ENCODE data around the gene CXCL1. TPM values are rescaled to one million over a fixed set of nuclear protein-coding genes. Genes with fewer than 3 reads are reported as not detected.
"Not testable (repeated sequence)": the region's sequence is repeated elsewhere in the genome, so short reads cannot be mapped to it uniquely, and the experiment has no call there.

The CXCL1 gene
- total RNA-seq, 2 experiments from 2014 or later, result not detected

DNA sequence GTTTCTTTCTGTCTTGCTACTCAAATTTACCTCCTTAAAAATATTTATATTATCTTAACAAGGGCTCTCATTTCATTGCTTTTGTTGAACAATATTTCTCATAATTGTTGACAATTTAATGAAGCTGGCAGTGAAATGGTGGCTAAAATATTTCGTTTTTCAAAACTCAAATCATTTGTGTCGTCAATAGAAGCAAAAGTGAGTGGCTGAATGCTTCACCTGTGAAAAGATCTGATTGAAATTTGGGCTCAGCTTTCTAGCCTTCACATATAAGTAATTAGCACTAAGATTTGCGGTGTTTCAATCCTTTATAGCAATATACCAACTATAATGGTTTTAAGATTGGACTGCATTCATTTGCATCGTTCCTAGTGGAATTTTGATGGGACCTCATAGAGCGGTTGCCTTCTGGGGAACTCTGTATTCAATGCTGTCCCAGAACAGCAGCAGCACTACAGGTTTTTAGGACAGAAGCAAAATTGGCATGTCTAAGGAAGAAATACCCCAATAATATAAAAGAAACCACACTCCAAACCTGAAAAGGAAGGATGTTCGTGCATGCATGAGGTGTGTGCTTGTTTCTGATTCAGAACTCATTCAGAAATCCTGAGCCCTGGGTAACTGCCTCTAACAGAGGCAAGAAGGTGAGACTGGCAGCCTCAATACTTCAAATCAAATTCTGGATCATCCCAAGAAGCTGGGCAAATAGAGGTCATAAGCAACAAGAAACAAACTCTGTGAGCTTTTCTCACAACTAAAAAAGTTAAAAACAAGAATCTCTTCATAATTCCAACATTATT is 2.5 kb downstream of the CXCL1 start:
- CTCF ChIA-PET, result no interaction called here
- POLR2A ChIA-PET, result no interaction called here

- CTCF ChIA-PET, result no interaction called here
Measured at GRCh38 chr4:73872316-73873108, 3.3 kb downstream of the CXCL1 start.

DNA sequence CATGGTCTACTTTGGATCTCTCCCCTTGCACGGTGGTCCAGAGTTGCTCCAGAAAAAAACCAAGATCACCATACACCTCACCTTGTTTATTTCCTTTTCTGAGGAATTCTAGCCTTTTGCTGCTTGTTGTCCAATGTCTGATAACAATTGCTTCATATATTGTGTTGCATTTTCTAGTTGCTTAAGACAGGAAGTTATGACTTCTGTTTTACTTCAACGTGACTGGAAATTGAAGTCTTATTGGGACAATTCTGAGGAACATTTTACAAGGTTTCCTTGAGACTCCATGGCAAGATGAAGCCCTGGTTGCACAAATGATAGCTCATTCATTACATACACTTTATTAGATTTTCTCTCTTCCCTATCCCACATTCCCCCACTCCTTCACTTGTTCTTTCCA is 5.2 kb downstream of the CXCL1 start:
- POLR2A ChIA-PET, result no interaction called here
- CTCF ChIA-PET, result no interaction called here

More at GRCh38 chr4:73872316-73873108, 3.3 kb downstream of the CXCL1 start:
- POLR2A ChIA-PET, result no interaction called here

GRCh38 chr4:73875401-73875800 is 6.2 kb downstream of the CXCL1 start:
- POLR2A ChIA-PET, result no interaction called here
- CTCF ChIA-PET, result no interaction called here

DNA sequence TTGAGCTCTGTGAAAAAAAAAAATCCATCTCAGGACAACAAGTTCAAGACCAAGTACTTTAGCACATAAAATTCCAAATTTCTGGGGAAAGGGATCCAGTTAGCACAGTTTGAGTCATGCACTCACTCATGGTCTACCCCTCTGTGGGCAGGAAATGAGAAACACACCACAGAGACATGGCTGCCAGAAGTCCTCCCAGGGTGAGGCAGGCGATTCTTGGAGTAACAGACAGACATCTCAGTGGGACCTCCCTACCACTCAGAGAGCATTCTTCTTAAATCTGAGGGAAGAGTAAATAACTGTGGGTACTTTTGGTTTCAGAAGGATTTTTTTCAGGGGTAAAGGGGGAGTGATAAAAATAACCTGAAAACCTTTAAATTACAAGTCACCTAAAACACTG is 14.1 kb downstream of the CXCL1 start:
- CTCF ChIA-PET, result no interaction called here
- POLR2A ChIA-PET, result no interaction called here

- CTCF ChIA-PET, result no interaction called here
- POLR2A ChIA-PET, result no interaction called here
Measured at GRCh38 chr4:73885574-73886267, 16.5 kb downstream of the CXCL1 start.

DNA sequence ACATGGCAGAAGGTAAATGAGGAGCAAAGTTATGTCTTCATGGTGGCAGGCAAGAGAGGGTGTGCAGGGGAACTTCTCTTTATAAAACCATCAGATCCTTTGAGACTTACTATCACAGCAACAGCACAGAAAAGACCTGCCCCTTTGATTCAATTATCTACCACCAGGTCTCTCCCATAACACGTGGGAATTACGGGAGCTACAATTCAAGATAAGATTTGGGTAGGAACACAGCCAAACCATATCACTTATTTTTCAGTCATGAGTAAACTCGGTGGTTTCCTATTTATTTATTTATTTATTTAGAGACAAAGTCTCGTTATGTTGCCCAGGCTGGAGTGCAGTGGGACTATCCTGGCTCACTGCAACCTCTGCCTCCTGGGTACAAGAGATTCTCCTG is 22.1 kb downstream of the CXCL1 start:
- CTCF ChIA-PET, result no interaction called here
- POLR2A ChIA-PET, result no interaction called here

DNA sequence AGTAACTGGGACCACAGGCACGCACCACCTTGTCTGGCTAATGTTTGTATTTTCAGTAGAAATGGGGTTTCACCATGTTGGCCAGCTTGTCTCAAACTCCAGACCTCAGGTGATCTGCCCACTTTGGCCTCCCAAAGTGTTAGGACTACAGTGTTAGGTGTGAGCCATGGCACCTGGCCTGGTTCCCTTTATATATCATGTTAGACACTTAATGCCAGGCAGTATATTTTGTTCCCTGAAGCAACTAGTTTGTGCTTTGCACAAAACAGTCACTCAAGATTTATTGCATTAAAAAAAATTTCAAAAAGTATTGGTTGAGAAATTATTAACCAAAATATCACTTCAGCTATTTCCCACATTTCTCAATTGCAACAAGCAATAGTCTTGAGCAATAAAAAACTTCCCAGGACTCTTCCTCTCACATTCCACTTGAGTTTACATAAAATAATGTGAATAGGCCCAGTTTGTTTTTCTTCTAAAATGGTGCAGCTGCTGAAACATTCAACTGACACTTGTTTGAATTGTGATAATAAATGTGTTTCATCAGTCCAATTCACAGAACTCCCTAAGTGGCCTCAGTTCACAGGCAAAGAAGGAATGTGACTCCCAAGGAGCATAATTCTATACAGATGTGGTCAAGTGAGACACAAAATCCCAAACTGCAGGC is 22.7 kb downstream of the CXCL1 start:
- ChIA-PET CTCF (no interaction called here), POLR2A (no interaction called here)

GRCh38 chr4:73892966-73893365 is 23.8 kb downstream of the CXCL1 start:
- ChIA-PET POLR2A (no interaction called here), CTCF (no interaction called here)

- ChIA-PET POLR2A (no interaction called here), CTCF (interaction anchor here (0.6 kb wide), 1 partner anchor 32 kb away, joined by 3 read pairs; no protein-coding TSS in a partner anchor)
Measured at GRCh38 chr4:73894001-73894400, 24.8 kb downstream of the CXCL1 start.

GRCh38 chr4:73895201-73896175 is 26.3 kb downstream of the CXCL1 start:
- ChIA-PET CTCF (no interaction called here), POLR2A (no interaction called here)

GRCh38 chr4:73896416-73896815 is 27.2 kb downstream of the CXCL1 start:
- ChIA-PET CTCF (no interaction called here), POLR2A (no interaction called here)

DNA sequence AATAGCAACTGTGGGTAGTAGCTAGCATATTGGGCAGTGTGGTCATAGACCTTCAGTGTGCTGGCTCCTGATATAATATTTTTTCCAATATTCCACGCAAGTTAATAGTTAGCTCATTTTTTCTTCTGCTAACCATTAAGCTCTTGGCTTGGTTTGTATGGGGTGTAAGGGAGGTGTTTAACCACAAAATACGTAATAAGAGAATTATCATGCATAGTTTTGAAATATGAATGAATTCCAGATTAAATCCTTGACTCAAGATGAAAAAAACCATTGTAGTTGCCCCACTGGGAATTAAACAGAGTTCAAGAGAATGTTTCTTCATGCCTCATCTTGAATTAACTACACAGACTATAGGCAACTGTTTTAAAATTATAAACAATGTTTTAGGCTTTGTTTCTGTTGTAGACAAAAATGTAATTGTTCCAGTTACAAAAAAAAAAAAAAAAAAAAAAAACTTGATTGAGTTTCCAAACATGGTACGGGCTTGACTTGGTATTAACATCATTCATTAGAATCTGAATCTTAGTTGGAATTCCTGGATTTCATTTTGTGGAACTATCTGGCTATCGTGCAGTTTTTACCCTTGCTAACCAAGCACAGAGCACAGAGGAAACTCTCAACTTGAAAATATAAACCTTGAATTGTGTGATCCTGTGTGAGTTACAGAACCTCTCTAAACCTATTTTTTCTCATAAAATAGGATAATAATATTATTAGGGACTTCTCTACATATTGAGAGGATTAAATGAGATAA is 28.4 kb downstream of the CXCL1 start:
- POLR2A ChIA-PET, result no interaction called here
- CTCF ChIA-PET, result no interaction called here

DNA sequence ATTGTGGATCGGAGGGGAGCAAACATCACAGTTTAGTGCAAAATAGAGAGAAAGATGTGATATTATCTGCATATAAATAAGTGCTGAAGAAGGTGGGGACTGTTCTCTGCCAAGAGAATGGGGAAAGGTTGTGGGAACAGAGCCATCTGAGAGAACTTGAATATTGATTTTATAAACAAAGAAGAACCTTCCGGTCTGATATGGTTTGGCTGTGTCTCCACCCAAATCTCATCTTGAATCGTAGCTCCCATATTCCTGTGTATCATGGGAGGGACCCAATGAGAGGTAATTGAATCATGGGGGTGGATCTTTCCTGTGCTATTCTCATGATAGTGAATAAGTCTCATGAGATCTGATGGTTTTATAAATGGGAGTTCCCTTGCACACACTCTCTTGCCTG is 30.1 kb downstream of the CXCL1 start:
- POLR2A ChIA-PET, CTCF ChIA-PET: not testable (repeated sequence)

DNA sequence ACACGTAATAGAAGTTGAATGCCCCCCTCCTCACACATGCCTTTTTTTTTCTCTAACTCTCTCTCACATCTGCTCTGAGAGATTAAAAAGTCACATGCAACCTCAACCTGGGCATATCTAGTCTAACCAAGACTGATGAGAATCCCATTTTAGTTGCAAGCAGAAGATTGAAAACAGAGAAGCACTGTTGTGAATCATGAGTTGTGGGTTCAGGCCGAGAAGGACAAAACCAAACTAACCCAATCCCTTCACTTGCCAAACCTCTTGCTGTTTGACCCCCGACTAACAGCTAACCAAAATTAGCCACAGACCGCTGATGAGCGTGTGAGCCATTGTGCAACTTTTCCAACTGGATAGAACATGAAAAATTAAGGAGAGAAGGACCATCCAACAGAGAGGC is 31.8 kb downstream of the CXCL1 start:
- CTCF ChIA-PET, result no interaction called here
- POLR2A ChIA-PET, result no interaction called here

DNA sequence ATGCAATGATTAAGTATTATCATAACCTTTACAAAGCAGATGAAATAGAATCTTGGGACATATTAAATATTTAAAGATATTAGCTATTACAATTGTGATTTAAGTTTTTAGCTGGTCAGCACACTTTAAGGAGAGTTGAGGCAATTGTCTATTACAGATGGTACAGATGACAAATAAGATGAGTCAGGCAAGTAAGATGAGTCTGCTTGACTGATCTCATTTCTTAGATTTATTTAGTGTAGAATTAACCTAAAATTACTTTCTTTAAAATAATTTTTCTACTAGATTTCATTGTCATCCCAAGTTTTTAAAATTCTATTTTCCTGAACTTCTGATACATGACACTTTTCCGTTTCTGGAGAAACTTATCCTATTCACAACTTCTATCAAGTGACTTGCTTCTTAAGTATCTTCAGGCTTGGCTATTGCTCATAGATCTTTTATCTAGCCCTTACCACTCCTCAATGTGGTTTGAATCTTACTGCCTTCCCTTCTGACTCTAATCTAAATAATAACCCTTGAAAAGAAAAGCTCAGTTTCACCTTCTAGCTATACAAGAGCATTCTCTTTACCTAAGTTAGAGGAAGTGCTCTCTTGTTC is 32.9 kb downstream of the CXCL1 start:
- ChIA-PET POLR2A (no interaction called here), CTCF (no interaction called here)

- POLR2A ChIA-PET, result no interaction called here
- CTCF ChIA-PET, result no interaction called here
Measured at GRCh38 chr4:73902817-73903547, 33.8 kb downstream of the CXCL1 start.

DNA sequence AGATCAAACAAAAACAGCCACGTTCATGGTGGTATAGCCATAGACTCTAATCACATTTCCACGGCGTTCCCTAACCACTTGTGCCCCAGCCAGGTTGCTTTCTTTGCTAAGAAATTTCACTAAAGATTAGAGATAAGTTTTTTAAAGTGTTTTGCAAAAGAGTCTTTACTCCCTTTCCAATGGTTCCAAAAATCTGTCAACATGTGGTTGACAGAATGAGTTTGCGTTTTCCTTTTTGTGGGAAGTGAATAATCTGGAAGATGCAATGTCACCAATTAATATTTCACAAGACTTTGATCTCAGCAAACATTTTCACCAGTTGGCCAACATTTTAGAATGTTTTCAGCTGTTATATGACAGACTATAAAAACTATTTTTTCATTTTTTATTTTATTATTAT is 35.3 kb downstream of the CXCL1 start:
- ChIA-PET CTCF (no interaction called here), POLR2A (no interaction called here)
